Naive B cell (primary cell): ENCODE results near the gene NBL1. TPM values are rescaled to one million over a fixed set of nuclear protein-coding genes. Genes with fewer than 3 reads are reported as not detected.

Experiments
- ATAC-seq, 2 donors: fragments of 150-1000 bp; cut with Tn5 transposase; 2 replicates each; pipeline ENCODE4 v1.10.0; 2021; ENCODE audit warnings: low read depth in 2 of 2, mild to moderate bottlenecking in 2 of 2, moderate library complexity in 2 of 2
- DNase-seq: peaks from one replicate; pipeline ENCODE4 v3.0.0; 2022
- H3K27ac Mint-ChIP-seq, 6 donors: one replicate each; pipeline ENCODE4 v1.8.0; 2020 to 2022; ENCODE audit warnings: mild to moderate bottlenecking in 6 of 6, mixed read lengths in 6 of 6, moderate library complexity in 5 of 6, inconsistent platforms in 2 of 6
- H3K27me3 Mint-ChIP-seq, 3 donors: one replicate each; pipeline ENCODE4 v1.8.0; 2021 to 2022; ENCODE audit warnings: mixed read lengths in 3 of 3, mild to moderate bottlenecking in 1 of 3
- H3K36me3 Mint-ChIP-seq, 2 donors: one replicate each; pipeline ENCODE4 v1.8.0; 2020 to 2022; ENCODE audit warnings: mixed read lengths in 2 of 2, inconsistent platforms in 1 of 2, mild to moderate bottlenecking in 1 of 2
- H3K4me1 Mint-ChIP-seq, 3 donors: one replicate each; pipeline ENCODE4 v1.8.0; 2020 to 2022; ENCODE audit warnings: mixed read lengths in 3 of 3, inconsistent platforms in 1 of 3, mild to moderate bottlenecking in 1 of 3, moderate library complexity in 1 of 3
- H3K4me3 Mint-ChIP-seq, 8 donors: one replicate each; pipeline ENCODE4 v1.8.0; 2020 to 2022; ENCODE audit warnings: mild to moderate bottlenecking in 8 of 8, mixed read lengths in 8 of 8, moderate library complexity in 8 of 8, inconsistent platforms in 2 of 8
- H3K9me3 Mint-ChIP-seq, 7 donors: one replicate each; pipeline ENCODE4 v1.8.0; 2020 to 2022; ENCODE audit warnings: mixed read lengths in 7 of 7, mild to moderate bottlenecking in 5 of 7, inconsistent platforms in 2 of 7, moderate library complexity in 1 of 7
- polyA plus RNA-seq, 6 donors: library from polyadenylated mRNA; unstranded; fragments of 300-500 nt; fragmentation: Illumina TruSeq; gene quantifications; one replicate each; pipeline ENCODE4 v1.2.3, GENCODE V29; 2021; ENCODE audit warnings: low read depth in 6 of 6

The NBL1 gene
- polyA plus RNA-seq, 6 donors from 2014 or later, result 0.53 TPM; not detected in 5

DNA sequence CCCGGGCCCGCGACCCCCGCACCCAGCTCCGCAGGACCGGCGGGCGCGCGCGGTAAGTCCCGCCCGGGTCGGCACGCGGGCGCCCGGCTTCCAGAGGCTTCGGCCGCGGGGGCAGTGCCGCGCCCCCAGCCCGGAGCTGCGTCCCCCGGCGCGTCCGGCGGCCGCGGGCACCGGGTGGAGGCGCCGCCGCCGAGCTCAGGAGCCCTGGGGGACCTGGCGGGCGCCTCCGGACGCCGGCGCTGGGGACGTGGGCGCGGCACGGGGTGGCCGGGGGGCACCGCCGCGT, 227 bp downstream of the NBL1 start:
- H3K27ac Mint-ChIP-seq, result peak overlapping the region in 1 of 6 donors; percentile 82

DNA sequence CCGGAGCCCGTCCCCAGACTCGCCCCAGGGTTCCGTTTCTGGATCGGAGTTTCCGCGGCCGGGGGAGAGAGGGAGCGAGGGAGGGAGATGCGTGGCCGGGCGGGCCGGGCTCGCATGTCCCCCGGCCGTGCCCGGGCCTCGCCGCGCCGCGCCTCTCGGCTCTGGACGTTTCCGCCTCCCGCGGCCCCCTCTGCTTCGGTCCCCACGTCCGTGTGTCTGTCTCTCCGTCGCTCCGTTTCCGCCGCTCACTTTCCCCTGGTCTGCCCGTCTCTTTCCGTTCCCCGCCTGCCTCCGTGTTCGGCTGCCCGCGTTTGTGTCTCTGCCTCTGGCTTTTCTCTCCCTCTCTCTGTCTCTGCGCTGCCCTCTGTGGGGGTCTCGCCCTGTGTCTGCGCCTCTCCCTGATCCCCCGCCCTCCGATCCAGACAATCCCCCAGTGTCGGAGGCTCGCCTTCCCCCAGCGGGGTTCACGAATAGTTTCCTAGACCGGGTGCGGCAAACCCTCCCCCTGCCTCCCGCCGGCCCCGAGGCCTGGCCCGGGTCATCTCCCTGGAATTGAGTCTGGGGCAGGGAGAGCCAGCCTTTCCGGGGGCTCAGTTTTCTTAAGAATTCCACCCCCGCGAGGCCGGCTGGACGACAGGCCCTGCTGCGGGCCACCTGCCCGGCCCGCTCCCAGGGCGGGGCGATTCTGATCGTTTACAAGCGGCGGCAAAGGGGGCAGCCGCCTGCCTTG, 735 bp downstream of the NBL1 start:
- ATAC-seq (peak; percentile 26), DNase-seq (no peak)
- peaks cover 50 to 80% (median 63%) of the 10 kb centered on the region in 3 donors for H3K27me3 Mint-ChIP-seq
- H3K27ac Mint-ChIP-seq, result peak overlapping the region in 2 of 6 donors; percentile 81 to 82
- H3K4me1 Mint-ChIP-seq, result peaks cover 21 to 33% (median 27%) of the 10 kb centered on the region in 3 donors
- peak overlapping the region; percentile 86 to 96 (median 89) for H3K4me3 Mint-ChIP-seq
- H3K9me3 Mint-ChIP-seq, result no peaks in the 10 kb centered on the region
- H3K36me3 Mint-ChIP-seq, result peaks cover 0 to 8% of the 10 kb centered on the region in 2 donors

More for the DNA sequence above, 227 bp downstream of the NBL1 start:
- no peak for DNase-seq
- Mint-ChIP-seq H3K4me1 (peaks cover 21 to 33% (median 27%) of the 10 kb centered on the region in 3 donors), H3K27me3 (peaks cover 50 to 77% (median 64%) of the 10 kb centered on the region in 3 donors), H3K36me3 (peaks cover 0 to 8% of the 10 kb centered on the region in 2 donors), H3K9me3 (no peaks in the 10 kb centered on the region), H3K4me3 (peak overlapping the region in 2 of 8 donors; percentile 87 to 95)
- peak in 1 of 2 donors; percentile 13 for ATAC-seq

DNA sequence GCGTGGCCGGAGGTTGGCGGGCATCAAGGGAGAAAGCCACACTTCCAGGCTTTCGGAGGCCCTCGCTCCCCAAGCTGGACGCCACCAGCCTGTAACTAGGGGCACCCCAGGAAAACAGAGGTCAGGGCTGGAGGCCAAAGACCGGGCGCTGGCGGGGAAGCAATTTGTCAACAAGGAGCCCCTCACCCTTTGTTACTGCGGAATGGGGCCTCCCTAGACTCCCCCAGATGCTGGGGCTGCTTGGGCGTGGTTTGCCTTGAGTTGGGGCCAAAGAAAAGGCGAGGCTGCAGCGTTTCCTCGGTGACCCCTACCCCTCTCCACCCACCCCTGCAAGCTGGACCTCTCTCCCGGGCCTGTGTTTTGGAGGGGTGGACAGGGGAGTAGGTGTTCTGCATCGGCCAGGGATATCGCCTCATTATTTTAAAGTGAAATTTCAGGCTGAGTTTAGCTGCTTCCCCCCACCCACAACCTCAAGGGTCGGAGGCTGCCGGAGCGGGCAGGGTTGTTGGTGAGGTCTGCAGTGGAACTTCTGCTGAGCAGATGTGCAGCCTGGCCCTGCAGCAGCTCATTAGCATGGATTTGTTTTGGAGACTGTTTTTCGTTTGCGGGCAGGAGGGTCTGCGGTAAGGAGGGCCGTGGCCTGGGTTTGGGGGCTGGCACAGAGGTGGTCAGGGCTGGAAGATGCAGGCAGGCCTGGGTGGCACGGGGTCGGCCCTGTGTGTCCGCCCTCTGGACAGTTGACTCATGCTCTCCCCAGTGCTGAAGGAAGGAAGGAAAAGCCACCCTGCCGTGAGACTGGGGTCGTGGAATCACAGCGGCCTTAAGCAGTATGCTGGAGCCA, 1.5 kb downstream of the NBL1 start:
- peak overlapping the region in 7 of 8 donors; percentile 15 to 95 (median 55) for H3K4me3 Mint-ChIP-seq
- no peak for DNase-seq
- ATAC-seq, result no peak
- peaks cover 21 to 33% (median 27%) of the 10 kb centered on the region in 3 donors for H3K4me1 Mint-ChIP-seq
- peaks cover 0 to 8% of the 10 kb centered on the region in 2 donors for H3K36me3 Mint-ChIP-seq
- H3K27ac Mint-ChIP-seq, result peak overlapping the region in 2 of 6 donors; percentile 18 to 76
- peaks cover 46 to 80% (median 67%) of the 10 kb centered on the region in 3 donors for H3K27me3 Mint-ChIP-seq
- H3K9me3 Mint-ChIP-seq, result no peaks in the 10 kb centered on the region

DNA sequence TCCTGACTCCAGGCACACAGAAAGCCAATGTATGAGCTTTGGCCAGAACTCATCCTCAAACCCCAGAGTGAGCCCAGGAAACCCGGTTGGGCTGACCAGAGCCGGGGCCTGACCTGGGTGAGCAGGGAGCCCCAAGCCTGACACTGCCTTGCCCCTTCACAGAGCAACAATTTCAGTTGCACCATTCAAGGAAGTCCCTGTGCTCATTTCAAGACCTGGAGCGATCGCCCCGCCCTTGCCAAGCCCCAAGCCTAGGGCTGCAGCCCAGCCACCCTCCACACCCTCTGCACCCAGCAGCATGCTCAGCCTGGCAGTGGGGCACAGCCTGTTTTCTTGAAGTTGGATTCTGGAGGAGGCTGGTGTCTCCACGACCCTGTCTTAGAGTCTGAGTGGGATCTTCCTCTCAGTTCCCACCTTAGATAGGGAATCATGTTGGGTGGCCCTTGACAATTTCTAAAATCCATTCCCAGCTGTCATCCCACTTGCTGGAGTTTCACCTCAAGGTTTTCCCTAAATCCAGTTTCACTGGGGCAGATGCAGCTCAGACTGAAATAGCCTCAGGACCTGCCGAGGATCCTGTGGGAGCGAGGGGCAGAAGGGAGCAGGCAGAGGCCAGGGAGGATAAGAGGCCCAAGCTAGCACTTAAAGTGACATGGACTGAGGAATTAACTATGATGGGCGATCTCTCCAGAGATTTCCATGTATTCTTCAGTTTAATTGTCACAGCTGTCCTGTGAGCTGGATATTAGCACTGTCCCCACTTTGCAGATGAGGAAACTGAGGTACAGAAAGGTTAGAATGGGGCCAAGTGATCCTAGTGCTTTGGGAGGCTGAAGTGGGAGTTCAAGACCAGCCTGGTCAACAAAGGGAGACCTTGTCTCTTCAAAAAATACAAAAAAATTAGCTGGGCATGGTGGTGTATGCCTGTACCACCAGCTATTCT, 2.5 kb downstream of the NBL1 start:
- DNase-seq (no peak), ATAC-seq (no peak)
- Mint-ChIP-seq H3K4me3 (peak overlapping the region in 5 of 8 donors; percentile 5 to 84 (median 16)), H3K27me3 (peaks cover 37 to 79% (median 62%) of the 10 kb centered on the region in 3 donors), H3K9me3 (no peaks in the 10 kb centered on the region), H3K27ac (peak overlapping the region in 1 of 6 donors; percentile 76), H3K36me3 (peaks cover 0 to 8% of the 10 kb centered on the region in 2 donors), H3K4me1 (peaks cover 25 to 33% (median 27%) of the 10 kb centered on the region in 3 donors)

DNA sequence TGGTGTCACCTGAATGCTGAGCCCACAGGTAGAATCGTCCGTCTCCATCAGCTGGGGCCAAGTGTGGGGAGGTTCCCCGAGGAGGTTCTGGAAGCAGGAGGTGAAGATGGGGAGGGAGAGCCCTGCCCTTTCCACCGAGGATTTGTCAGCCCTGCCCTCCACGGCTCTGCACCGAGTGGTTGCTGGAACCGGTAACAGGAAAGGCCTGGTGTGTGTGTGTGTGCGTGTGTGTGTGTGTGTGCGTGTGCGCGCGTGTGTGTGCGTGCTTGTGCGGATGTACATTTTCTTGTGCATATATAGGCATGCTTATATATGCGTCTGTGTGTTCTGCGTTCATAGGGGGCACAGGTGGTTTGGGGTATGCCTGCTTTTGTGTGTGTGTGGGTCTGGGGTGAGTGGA, 3.5 kb downstream of the NBL1 start:
- Mint-ChIP-seq H3K27me3 (peaks cover 30 to 75% (median 58%) of the 10 kb centered on the region in 3 donors), H3K9me3 (no peaks in the 10 kb centered on the region), H3K4me3 (peak overlapping the region in 2 of 8 donors; percentile 13 to 55), H3K36me3 (peaks cover 0 to 8% of the 10 kb centered on the region in 2 donors), H3K27ac (peak overlapping the region in 2 of 6 donors; percentile 16 to 34), H3K4me1 (peaks cover 24 to 33% (median 27%) of the 10 kb centered on the region in 3 donors)
- DNase-seq, result no peak
- ATAC-seq, result peak in 1 of 2 donors; percentile 18

DNA sequence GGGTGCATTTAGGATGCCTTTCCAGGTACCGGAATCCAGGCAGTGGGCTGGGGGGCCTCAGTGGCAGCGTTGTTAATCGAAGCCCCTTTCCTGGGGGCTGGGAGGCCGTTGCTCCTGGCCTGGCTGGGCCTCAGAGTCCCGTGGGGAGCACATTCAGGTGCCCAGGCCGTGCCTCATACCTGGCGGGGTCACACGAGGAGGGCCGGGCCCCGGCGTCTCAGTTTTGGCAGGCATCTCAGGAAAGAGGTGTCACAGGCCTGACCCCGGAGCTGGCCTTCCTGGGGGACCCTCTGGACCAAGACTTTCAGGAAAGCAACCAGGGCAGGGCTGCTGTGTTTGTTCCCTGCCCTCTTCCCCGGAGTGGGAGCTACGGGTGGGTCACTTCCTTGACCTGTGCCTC, 4.1 kb downstream of the NBL1 start:
- Mint-ChIP-seq H3K9me3 (no peaks in the 10 kb centered on the region), H3K27ac (no peak overlapping the region), H3K36me3 (peaks cover 0 to 8% of the 10 kb centered on the region in 2 donors), H3K4me1 (peaks cover 21 to 30% (median 27%) of the 10 kb centered on the region in 3 donors), H3K27me3 (peaks cover 24 to 69% (median 52%) of the 10 kb centered on the region in 3 donors), H3K4me3 (peak overlapping the region in 1 of 8 donors; percentile 55)
- DNase-seq (no peak), ATAC-seq (no peak)

DNA sequence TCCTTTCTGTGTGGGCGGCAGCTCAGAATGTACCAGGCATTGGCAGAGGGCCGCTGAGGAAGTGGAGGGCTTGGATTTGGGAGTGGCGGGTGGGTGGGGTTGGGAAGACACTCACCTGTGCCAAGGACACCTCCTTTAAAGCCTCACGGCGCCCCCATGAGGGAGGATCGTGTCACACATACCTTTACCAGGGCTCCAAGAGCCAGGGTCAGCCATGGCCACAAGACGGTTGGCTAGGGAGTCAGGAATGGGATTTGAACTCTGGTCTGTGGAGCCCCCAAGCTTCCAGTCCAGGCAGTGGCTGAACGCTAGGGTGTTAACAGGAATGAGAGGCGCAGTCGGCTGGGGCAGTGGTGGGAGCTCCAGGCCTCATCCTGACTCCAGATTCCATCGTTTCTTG, 4.6 kb downstream of the NBL1 start:
- Mint-ChIP-seq H3K4me3 (no peak overlapping the region), H3K9me3 (no peaks in the 10 kb centered on the region), H3K4me1 (peaks cover 17 to 29% (median 24%) of the 10 kb centered on the region in 3 donors), H3K27ac (no peak overlapping the region), H3K27me3 (peaks cover 23 to 68% (median 48%) of the 10 kb centered on the region in 3 donors), H3K36me3 (peaks cover 0 to 8% of the 10 kb centered on the region in 2 donors)
- DNase-seq, result no peak
- ATAC-seq, result no peak

DNA sequence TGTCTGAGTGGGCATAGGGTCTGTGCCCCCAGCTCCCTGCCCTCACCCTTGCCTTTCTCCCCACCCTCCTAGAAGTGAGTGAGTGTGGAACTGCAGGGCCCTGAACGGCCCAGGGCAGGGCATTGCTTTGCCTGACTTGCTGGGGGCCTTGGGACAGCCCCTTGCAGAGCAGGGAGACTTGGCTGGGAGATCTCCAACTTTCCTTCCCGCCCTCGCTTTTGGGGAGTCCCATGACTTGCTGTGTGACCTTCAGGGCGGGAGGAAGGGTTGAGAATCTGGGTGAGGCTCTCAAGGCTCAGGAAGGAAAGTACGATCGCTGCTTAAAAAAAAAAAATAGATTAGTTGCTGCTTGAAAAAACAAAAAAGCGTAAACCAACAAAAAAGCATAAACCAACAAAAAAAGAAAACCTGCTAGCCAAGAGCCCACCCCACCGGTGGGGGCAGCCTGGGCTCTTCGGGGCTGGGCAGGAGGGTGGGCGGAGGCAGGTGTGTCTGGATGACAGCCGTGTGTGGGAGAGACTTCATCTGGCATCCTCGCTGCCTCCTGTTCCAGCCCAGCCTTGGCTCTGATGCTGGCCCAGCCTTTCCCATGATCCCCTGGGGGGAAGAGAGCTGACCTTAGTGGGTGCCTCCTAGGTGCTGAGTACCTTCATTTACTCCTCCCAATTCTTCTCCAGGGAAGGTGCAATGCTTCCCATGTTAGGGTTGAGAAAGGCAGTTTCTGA, 6.5 kb downstream of the NBL1 start:
- Mint-ChIP-seq H3K27ac (no peak overlapping the region), H3K4me3 (no peak overlapping the region), H3K27me3 (peaks cover 24 to 61% (median 40%) of the 10 kb centered on the region in 3 donors), H3K4me1 (peaks cover 12 to 19% (median 19%) of the 10 kb centered on the region in 3 donors), H3K36me3 (no peaks in the 10 kb centered on the region), H3K9me3 (no peaks in the 10 kb centered on the region)
- no peak for ATAC-seq
- DNase-seq, result no peak

DNA sequence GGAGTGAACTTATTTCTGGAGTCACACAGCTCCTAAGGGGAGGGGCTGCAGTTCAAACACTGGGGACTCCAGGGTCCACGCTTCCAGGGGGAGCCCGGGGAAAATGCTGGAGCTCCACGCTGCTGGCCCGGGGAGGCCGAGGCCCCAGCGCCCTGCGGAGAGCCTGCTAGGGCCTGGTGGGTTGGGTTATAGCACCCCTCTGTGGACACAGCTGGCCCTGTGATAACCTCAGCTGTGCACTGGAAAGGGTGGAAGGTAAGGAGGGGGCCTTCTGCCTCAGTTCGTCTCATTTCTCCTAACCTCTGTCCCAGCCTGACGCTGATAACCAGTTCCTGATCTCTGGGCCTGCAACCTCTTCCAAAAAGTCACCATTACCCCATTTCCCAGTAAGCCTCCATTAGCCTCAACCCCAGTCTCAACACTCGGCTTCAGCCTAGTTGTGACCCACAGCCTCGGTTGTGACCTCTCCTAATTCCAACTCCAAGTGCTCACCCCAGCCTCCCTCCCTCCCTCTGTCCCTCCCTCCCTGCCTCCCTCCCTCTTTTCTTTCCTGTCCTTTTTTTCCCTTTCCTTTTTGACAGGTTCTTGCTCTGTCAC, 7.1 kb downstream of the NBL1 start:
- no peaks in the 10 kb centered on the region for H3K9me3 Mint-ChIP-seq
- DNase-seq (no peak), ATAC-seq (peak; percentile 62 to 63)
- H3K36me3 Mint-ChIP-seq, result no peaks in the 10 kb centered on the region
- no peak overlapping the region for H3K4me3 Mint-ChIP-seq
- peaks cover 12 to 16% (median 16%) of the 10 kb centered on the region in 3 donors for H3K4me1 Mint-ChIP-seq
- peak overlapping the region in 1 of 6 donors; percentile 47 for H3K27ac Mint-ChIP-seq
- H3K27me3 Mint-ChIP-seq, result peaks cover 24 to 62% (median 40%) of the 10 kb centered on the region in 3 donors

DNA sequence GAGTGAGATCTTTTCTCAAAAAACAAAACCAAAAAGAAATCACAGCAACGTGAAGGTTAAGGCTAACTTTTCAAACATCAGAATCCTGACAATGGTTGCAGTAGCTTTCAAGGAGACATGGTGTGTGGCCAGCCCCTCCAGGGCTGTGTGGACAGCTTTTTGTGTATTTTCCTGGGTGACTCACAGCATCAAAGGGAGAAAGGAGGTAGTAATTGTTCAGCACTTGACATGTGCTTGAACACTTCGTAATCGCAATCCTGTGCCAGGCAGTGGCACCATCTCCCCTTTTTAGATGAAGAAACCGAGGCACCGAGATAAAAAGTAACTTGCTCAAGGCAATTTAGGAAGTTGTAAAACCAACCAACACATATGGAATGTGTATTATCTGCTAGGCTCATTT, 10.3 kb downstream of the NBL1 start:
- H3K9me3 Mint-ChIP-seq, result no peaks in the 10 kb centered on the region
- H3K36me3 Mint-ChIP-seq, result no peaks in the 10 kb centered on the region
- no peak overlapping the region for H3K4me3 Mint-ChIP-seq
- DNase-seq (no peak), ATAC-seq (no peak)
- H3K27ac Mint-ChIP-seq, result no peak overlapping the region
- peaks cover 4 to 8% (median 8%) of the 10 kb centered on the region in 3 donors for H3K4me1 Mint-ChIP-seq
- H3K27me3 Mint-ChIP-seq, result peaks cover 10 to 60% (median 37%) of the 10 kb centered on the region in 3 donors

DNA sequence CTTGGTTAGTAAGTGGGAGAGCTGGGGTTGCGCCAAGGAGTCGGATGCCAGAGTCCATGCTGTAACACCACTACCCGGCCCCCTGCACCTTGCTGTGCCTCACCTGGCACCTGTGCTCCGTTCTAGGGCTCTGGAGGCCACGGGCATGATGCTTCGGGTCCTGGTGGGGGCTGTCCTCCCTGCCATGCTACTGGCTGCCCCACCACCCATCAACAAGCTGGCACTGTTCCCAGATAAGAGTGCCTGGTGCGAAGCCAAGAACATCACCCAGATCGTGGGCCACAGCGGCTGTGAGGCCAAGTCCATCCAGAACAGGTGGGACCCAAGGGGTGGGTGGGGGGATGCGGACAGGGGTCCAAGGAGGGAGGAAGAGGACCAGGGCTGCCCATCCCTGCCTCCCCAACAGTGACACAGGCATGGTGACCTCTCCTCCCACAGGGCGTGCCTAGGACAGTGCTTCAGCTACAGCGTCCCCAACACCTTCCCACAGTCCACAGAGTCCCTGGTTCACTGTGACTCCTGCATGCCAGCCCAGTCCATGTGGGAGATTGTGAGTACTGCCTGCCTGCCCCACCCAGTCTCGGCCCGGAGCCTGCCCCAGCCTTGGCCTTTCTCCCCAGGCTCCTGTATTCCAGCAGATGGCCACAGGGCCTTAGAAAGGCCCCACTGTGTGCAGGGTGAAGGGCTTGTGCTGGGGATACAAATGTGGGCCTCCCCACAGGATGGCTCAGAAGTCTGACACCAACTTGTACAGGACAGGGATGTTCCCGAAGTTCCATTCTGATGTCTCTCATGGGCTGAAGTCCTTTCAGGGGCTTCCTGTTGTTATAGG, 11.0 kb downstream of the NBL1 start:
- DNase-seq (no peak), ATAC-seq (no peak)
- peaks cover 9 to 13% (median 13%) of the 10 kb centered on the region in 3 donors for H3K4me1 Mint-ChIP-seq

More for the DNA sequence above, 11.0 kb downstream of the NBL1 start:
- Mint-ChIP-seq H3K27me3 (peaks cover 16 to 61% (median 41%) of the 10 kb centered on the region in 3 donors), H3K4me3 (no peak overlapping the region), H3K9me3 (no peaks in the 10 kb centered on the region), H3K36me3 (no peaks in the 10 kb centered on the region), H3K27ac (peak overlapping the region in 1 of 6 donors; percentile 38)
